ENCODE data around the gene USP33. TPM values are rescaled to one million over a fixed set of nuclear protein-coding genes. Genes with fewer than 3 reads are reported as not detected.

Gene USP33
- total and polyA plus RNA-seq, 10 of the 15 experiments (the other 5 are each of a cell fraction or from before 2014, with no cell fraction given): 13.1 to 49.9 (median 32.2) TPM

DNA sequence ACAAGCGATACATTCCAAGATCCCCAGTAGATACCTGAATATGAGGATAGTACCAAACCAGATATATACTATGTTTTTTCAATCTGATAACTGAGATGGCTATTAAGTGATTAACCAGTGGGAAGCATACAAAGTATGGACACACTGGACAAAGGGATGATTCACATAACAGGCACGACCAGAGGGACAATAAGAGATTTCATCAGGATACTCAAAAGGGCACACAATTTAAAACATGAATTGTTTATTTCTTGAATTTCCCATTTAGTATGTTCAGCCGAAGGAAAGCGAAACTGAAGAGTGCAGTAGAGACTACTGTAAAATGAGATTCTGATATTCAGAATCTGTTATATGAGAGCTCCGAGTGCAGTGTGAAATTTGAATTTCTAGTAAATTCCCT is 87.8 kb downstream of the USP33 start:
- H4K20me1 ChIP-seq (ENCODE audit: control insufficient read depth, insufficient read depth): no peaks in the 10 kb centered on the region
- FAIRE-seq (no peak), DNase-seq (ENCODE audit: low read depth, low spot score) (no peak), ATAC-seq (peak; percentile 61)
- TF ChIP-seq NFIC (IDR thresholded peaks at IDR 0.05; ENCODE audit: low read depth, low read length) (0 out of 2 replicates have a peak, but pooled peaks have one; percentile 13), WRNIP1 (IDR thresholded peaks at IDR 0.05; ENCODE audit: borderline replicate concordance, low read depth, low read length) (no peak), MEF2B (IDR thresholded peaks at IDR 0.05; ENCODE audit: partially characterized antibody, poor library complexity, severe bottlenecking) (no peak), BACH1 (IDR thresholded peaks at IDR 0.05; ENCODE audit: borderline replicate concordance) (no peak)
- peaks cover 25% of the 10 kb centered on the region for H3K4me1 ChIP-seq (ENCODE audit: control insufficient read depth, insufficient read depth, low read length)
- H3K27ac ChIP-seq (ENCODE audit: control insufficient read depth, insufficient read depth): peak overlapping the region; percentile 82
- H3K4me2 ChIP-seq (ENCODE audit: control insufficient read depth, insufficient read depth): peak overlapping the region; percentile 97
- WGBS (ENCODE audit: insufficient coverage, insufficient replicate concordance, low lambda C conversion rate, missing lambda C conversion rate): 49% methylated on average over 5 of the region's 5 CpGs
- CTCF ChIA-PET: interaction anchor here (0.6 to 1.6 kb wide), 2 partner anchors 11 to 20 kb away, joined by 3 to 5 read pairs; partner anchors contain the start of gene ZZZ3
- no TSS peak for BruUV-seq (replicated peaks)
- no peaks in the 10 kb centered on the region for H3K27me3 ChIP-seq (replicated peaks in 1 of 2; ENCODE audit: control insufficient read depth in 2 of 2, insufficient read depth in 2 of 2, low read length in 1 of 2)
- intact Hi-C loops (cut with micrococcal nuclease; ENCODE audit: unreplicated experiment) (loop anchor here (5.0 kb wide), 1 partner anchor 955 kb away; no protein-coding TSS in a partner anchor), in situ Hi-C loops (cut with MboI) (no loop called here)
- H3K36me3 ChIP-seq (ENCODE audit: control insufficient read depth in 2 of 2, insufficient read depth in 2 of 2, low read length in 1 of 2): peaks cover 0 to 3% of the 10 kb centered on the region in 2 experiments; a peak in 1 of 4 replicates
- peak overlapping the region; percentile 15; the same call in 1 of the 2 replicates for H3K9ac ChIP-seq (ENCODE audit: control insufficient read depth, insufficient read depth, low read length)
- POLR2A ChIA-PET: interaction anchor here (0.6 to 2.2 kb wide), 4 partner anchors 9 to 80 kb away, joined by 3 to 8 read pairs (median 6); partner anchors contain the start of gene ZZZ3
- H3K4me3 ChIP-seq: peak overlapping the region; percentile 60
- RAD21 ChIA-PET (ENCODE audit: unreplicated experiment): interaction anchor here (0.6 to 1.1 kb wide), 2 partner anchors 11 to 132 kb away, joined by 3 to 4 read pairs; no protein-coding TSS in a partner anchor
- no peaks in the 10 kb centered on the region for H3K9me3 ChIP-seq (replicated peaks; ENCODE audit: control insufficient read depth, insufficient read depth, low read length)
- no peak overlapping the region for H2AFZ ChIP-seq (ENCODE audit: control insufficient read depth, low read depth, low read length)
- SMC1A ChIA-PET (ENCODE audit: uncharacterized antibody, unreplicated experiment): interaction anchor here (1.0 to 2.0 kb wide), 6 partner anchors 8 to 75 kb away, joined by 3 to 7 read pairs (median 4); no protein-coding TSS in a partner anchor
- H3K79me2 ChIP-seq (ENCODE audit: control insufficient read depth, insufficient read depth, low read length): peaks cover 97% of the 10 kb centered on the region

DNA sequence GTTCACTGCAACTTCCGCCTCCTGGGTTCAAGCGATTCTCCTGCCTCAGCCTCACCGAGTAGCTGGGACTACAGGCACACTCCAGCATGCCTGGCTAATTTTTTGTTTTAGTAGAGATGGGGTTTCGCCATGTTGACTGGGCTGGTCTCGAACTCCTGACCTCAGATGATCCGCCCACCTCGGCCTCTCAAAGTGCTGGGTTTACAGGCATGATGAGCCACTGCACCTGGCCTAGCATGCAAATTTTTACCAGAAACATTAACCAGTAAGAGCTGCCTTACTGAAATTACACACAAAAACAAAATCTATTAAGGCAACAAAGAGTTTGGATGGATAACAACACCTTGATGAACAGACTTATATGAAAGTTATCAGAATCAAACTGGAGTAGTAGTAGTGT is 89.3 kb downstream of the USP33 start:
- RAD21 ChIA-PET (ENCODE audit: unreplicated experiment): no interaction called here
- Histone ChIP-seq H3K27ac (ENCODE audit: control insufficient read depth, insufficient read depth) (no peak overlapping the region), H2AFZ (ENCODE audit: control insufficient read depth, low read depth, low read length) (no peak overlapping the region), H3K4me1 (ENCODE audit: control insufficient read depth, insufficient read depth, low read length) (peaks cover 23% of the 10 kb centered on the region), H3K9me3 (replicated peaks; ENCODE audit: control insufficient read depth, insufficient read depth, low read length) (no peaks in the 10 kb centered on the region), H3K79me2 (ENCODE audit: control insufficient read depth, insufficient read depth, low read length) (peaks cover 94% of the 10 kb centered on the region), H3K36me3 (ENCODE audit: control insufficient read depth in 2 of 2, insufficient read depth in 2 of 2, low read length in 1 of 2) (no peaks in the 10 kb centered on the region; a peak in 1 of 4 replicates), H3K4me3 (peak overlapping the region; percentile 8; the same call in 1 of the 2 replicates), H3K27me3 (replicated peaks in 1 of 2; ENCODE audit: control insufficient read depth in 2 of 2, insufficient read depth in 2 of 2, low read length in 1 of 2) (no peaks in the 10 kb centered on the region), H3K9ac (ENCODE audit: control insufficient read depth, insufficient read depth, low read length) (no peak overlapping the region), H4K20me1 (ENCODE audit: control insufficient read depth, insufficient read depth) (no peaks in the 10 kb centered on the region), H3K4me2 (ENCODE audit: control insufficient read depth, insufficient read depth) (peak overlapping the region; percentile 97; the same call in 1 of the 2 replicates)
- SMC1A ChIA-PET (ENCODE audit: uncharacterized antibody, unreplicated experiment): interaction anchor here (1.9 kb wide), 1 partner anchor 11 kb away, joined by 6 read pairs; no protein-coding TSS in a partner anchor
- in situ Hi-C loops (cut with MboI) (no loop called here), intact Hi-C loops (cut with micrococcal nuclease; ENCODE audit: unreplicated experiment) (loop anchor here (5.0 kb wide), 1 partner anchor 957 kb away; no protein-coding TSS in a partner anchor)
- POLR2A ChIA-PET: interaction anchor here (0.5 to 1.5 kb wide), 4 partner anchors 8 to 258 kb away, joined by 3 to 6 read pairs (median 4); no protein-coding TSS in a partner anchor
- 86% methylated on average over 7 of the region's 7 CpGs for WGBS (ENCODE audit: insufficient coverage, insufficient replicate concordance, low lambda C conversion rate, missing lambda C conversion rate)
- TF ChIP-seq TCF7 (IDR thresholded peaks at IDR 0.05; ENCODE audit: borderline replicate concordance): no peak
- TF ChIP-seq HDAC2 (IDR thresholded peaks at IDR 0.05): no peak
- no peak for TF ChIP-seq BRCA1 (IDR thresholded peaks at IDR 0.05; ENCODE audit: low read depth, low read length)
- TF ChIP-seq ZNF217 (IDR thresholded peaks at IDR 0.05): 0 out of 2 replicates have a peak, but pooled peaks have one; percentile 24
- no peak for DNase-seq (ENCODE audit: low read depth, low spot score)
- no peak for FAIRE-seq
- no peak for ATAC-seq
- CTCF ChIA-PET: interaction anchor here (1.5 kb wide), 1 partner anchor 12 kb away, joined by 3 read pairs; the partner anchor contains the start of gene ZZZ3
- no TSS peak for BruUV-seq (replicated peaks)

All from GM12878 (cell line).